ENCODE measurements around the gene MRPL36.

MRPL36 gene

GRCh38 chr5:1751864-1752822, 47.5 kb downstream of the MRPL36 start:
- H3K4me3 ChIP-seq (ENCODE audit: low read depth, low read length), result no peak overlapping the region

DNA sequence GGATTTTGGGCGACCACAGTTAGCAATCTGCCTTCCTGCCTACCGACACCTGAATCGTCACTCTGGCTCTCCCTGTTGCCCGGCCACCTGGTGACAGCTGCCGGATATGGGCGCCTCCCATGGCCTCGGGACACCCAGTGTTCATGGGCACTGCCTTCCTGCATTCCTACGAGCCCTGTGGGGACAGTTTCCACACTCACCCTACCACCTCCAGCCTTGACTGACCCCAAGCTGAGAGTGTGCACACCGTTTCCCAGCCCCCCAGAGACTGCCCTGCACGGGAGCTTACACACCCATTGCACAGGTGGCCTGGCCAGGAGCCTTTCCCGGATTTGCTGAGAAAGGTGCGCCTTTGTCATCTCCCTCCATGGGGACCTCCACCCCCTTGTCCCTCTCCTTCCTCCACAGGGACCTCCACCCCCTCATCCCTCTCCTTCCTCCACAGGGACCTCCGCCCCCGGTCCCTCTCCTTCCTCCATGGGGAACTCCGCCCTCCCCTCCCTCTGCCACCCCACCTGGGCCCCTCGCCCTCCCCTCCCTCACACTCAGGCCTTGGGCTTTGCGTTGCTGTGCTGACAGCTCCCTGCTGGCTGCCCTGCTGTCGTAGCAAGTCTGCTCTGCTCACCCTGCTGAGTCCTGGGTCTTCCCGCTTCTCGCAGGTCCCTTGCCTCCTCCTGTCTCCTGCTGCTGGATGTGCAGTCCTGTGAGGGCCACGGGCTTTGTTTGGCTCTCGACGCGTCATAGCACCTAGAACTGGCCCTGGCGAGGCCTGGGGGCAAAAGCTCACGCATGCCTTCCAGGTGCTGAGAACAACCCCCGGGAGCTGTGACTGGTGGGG, 48.4 kb downstream of the MRPL36 start:
- H3K4me3 ChIP-seq (ENCODE audit: low read depth, low read length), result no peak overlapping the region

DNA sequence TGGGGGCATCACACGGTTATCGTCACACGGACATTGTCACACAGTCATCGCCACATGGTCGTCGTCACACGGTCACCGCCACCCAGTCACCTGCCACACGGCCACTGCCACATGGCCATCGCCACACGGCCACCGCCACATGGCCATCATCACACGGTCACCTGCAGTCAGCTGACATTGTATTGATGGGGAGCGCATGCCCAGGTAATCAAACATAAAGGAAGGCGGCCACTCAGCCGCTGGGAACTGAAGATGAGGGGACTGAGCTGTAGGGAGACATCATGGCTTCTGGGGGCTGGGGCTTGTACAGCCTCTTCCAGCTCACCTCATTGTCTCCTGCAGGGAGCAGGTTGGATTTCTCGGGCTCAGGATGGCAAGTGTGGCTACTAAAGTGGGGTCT, 49.2 kb downstream of the MRPL36 start:
- H3K4me3 ChIP-seq (ENCODE audit: low read depth, low read length), result no peak overlapping the region

GRCh38 chr5:1749346-1750124, 50.1 kb downstream of the MRPL36 start:
- H3K4me3 ChIP-seq (ENCODE audit: low read depth, low read length), result no peak overlapping the region

DNA sequence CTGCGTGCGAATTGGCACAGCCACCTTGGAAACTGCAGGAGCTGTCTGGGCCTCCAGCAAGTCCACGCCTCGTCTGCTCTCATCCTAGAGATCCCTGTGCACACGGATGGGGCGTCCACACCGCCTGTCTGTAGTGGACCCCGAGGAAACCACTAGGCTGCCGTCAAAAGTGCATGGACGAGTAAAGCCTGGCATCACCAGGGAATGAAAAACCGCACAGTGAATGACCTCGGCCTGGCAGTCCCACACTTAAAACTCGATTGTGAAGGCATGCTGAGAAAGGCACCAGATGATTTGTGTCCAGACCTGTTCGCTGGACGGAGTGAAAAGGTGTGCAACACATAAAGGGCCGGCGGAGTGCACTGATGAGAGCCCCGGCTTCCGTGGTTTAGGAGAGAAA, 50.8 kb downstream of the MRPL36 start:
- H3K4me3 ChIP-seq (ENCODE audit: low read depth, low read length), result no peak overlapping the region
